ENCODE results near the gene CLIC4.
"Not testable (repeated sequence)": the region's sequence is repeated elsewhere in the genome, so short reads cannot be mapped to it uniquely, and the experiment has no call there.

Gene CLIC4

DNA sequence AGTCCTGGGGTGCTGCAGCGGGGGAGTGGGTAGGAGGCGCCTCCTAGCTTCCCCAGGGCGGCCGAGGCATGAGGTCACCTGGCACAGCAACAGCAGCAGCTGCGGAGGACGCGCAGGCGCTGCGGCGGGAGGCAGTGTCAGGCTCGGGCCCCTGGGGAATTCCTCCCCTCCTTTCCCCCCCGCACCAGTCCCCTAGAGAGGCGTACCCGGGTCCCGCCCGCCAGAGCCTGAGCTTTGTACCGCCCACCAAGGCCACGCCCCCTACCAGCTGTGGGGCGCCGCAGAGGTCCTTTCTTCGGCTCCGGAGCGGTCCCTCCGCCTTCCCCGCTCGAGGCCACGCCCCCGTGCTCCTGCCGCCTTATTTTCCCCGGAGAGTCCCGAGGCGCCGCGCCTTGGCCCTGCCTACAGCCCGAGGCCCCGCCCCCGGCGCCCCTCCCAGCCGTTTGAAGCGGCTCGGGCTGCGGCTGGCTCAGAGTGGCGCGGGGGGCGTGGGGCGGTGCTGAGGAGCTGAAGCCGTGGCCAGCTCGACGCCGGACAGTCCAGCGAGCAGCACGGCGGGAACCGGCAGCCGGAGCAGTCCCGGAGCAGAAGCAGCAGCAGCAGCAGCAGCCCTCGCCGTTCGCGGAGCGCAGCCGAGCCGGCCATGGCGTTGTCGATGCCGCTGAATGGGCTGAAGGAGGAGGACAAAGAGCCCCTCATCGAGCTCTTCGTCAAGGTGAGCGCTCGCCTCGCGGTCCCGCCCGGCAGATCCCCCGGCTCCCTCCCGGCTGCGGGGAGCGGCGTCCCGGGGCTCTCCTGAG, at the start of gene CLIC4:
Gene CLIC4, plus strand, starts transcription at position 537 of the 800 bp plus-strand sequence. Its CDS starts 107 bp downstream, at position 644.
- DNase-seq, result peak; percentile 97

DNA sequence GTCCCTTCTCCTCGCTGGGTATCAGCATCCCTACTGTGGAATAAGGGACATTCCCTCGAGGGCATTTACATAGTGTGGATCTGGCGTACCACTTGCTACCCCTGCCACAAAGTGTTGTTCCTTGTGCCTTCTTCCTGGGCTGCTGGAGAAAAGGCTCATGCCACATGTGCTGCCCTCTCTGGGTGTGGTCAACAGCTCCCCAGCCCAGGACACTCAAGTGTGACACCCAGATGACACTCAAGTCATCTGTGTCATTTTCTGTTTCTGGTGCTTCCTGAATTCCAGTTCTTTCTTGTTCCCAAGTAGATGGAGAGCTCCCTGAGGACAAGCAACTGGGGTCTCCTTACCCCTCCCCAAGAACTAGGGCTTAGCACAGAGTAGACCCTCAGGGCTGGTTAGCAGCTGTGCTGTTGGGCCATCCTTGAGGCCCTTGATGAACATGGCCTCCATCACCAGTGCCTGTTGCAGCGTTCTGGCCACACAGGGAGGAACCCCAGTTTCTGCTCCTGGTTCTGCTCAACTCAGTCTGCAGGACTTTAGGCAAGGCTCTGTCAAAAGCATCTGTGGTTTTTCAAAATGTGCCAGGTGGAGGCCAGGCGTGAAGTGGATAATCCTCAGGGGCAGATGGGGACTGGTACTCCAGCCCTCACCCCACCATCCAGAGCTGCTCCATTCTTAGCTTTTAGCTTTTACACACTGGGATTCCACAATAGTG, 49.0 kb upstream of the CLIC4 start:
- no peak for DNase-seq

DNA sequence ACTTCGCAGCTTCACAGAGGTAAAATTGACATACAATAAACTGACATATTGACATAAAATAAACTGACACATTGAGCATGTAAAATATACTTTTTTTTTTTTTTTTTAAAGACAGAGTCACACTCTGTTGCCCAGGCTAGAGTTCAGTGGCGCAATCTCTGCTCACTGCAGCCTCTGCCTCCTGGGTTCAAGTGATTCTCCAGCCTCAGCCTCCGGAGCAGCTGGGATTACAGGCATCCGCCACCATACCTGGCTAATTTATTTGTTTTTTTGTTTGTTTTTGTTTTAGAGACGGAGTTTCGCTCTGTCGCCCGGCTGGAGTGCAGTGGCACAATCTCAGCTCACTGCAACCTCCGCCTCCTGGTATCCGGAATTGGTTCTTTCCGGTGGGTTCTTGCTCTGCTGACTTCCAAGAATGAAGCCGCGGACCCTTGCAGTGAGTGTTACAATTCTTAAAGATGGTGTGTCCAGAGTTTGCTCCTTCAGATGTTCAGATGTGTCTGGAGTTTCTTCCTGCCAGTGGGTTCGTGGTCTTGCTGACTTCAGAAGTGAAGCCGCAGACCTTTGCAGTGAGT, 48.4 kb upstream of the CLIC4 start:
- DNase-seq, result no peak

DNA sequence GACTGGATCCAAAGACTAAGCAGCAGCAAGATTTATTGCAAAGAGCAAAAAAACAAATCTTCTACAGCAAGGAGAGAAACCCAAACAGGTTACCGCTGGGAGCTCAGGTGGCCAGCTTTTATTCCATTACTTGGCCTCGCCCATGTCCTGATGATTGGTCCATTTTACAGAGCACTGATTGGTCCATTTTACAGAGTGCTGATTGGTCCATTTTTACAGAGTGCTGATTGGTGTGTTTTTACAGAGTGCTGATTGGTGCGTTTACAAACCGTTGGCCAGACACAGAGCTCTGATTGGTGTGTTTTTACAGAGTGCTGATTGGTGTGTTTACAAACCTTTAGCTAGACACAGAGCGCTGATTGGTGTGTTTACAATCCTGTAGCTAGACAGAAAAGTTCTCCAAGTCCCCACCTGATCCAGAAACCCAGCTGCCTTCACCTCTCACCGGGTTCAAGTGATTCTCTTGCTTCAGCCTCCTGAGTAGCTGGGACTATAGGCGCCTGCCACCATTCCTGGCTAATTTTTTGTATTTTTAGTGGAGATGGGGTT, 47.7 kb upstream of the CLIC4 start:
- not testable (repeated sequence) for DNase-seq

DNA sequence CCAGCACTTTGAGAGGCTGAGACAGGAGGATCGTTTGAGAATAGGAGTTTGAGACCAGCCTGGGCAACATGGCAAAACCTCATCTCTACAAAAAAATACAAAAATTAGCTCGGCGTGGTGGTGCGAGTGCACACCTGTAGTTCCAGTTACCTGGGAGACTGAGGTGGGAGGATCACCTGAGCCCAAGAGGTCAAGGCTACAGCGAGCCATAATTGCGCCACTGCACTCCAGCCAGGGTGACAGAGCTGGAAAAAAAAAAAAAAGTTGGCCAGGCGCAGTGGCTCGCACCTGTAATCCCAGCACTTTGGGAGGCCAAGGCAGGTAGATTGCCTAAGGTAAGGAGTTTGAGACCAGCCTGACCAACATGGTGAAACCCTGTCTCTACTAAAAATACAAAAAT, 46.9 kb upstream of the CLIC4 start:
- not testable (repeated sequence) for DNase-seq

DNA sequence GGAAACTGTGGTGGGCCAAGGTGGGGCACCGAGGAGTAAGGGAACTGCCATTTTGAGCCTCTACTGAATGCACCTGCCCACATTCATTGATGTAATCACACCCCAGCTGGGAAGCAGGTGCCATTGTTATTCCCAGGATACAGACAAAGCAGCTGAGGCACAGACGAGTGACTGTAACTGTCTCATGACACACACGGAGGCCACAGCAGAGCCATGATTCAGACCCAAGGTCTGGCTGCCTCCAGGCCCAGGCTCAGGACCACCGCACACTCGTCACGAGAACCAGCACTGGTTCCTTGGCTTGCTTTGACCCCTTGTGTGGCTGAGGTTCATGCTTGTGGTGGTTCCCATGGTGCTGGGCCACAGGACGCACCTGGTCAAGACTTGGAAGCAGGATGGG, 45.6 kb upstream of the CLIC4 start:
- DNase-seq, result peak; percentile 30

DNA sequence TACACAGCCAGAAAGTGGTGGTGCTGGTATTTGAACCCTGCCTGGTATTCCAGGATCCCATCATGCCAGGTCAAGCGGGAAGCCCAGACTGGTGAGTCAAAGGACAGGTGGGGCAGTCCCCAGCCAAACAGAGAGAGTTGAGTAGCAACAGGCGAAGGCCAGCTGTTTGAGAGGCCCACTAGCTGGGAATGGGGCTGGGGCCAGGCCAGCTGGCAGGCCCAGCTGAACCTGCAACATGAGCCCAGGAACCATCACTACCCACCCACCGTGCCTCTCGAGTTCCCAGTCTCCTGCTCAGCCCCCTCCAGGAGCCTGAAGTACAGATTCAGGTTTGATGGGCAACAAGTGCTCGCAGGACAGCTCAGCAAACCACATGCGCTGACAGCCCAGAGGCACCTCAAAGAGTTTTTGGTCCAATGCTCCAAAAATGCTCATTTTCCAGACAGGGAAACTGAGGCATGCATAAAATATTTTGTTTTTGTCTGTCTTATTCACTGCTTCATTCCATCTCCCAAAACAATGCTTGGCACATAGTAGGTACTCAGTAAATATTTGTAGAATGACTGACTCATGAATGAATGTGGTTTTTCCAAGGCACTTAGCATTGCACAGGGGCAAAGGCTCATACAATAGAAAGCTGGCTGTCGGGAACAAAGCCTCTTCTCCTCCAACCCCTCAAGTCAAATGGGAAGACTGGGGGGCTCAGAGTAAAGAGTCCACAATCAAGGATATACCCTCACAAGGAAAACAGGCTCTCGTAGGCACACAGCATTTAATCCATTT, 42.5 kb upstream of the CLIC4 start:
- peak; percentile 78 for DNase-seq

DNA sequence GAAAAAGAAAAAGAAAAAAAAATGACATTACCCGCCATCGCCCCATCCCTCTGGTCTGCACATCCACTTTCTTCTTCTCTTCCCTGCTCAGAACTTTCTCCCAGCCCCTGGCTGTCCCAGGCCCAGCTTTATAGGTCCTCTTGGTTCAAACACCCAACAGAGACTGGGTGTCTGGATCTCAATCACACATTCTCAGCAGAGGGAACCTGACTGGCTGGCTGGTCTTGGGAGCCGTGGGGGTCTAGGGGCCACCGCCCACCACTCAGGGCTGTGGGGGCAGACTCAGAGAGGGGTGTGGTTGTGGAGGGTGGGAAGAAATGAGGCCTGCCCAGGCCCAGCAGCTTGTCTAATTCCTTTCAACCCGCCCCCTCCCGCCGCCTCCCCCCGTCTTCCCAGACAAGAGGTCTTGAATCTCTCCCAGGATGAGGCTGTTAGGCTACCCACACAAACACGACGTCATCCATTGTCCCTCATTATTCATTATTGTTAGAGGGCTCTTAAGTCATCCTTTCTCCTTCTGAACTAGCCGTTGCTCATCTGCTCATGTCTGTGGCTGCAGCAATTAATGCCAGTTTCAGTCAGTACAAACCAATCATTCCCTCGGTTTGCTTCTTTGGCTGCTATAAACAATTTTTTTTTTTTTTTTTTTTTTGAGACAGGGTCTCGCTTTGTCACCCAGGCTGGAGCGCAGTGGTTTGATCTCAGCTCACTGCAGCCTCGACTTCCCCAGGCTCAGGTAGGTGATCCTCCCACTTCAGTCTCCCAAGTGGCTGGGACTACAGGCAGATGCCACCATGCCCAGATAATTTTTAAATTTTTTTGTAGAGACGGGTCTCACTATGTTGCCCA, 40.6 kb upstream of the CLIC4 start:
- DNase-seq, result peak; percentile 66

DNA sequence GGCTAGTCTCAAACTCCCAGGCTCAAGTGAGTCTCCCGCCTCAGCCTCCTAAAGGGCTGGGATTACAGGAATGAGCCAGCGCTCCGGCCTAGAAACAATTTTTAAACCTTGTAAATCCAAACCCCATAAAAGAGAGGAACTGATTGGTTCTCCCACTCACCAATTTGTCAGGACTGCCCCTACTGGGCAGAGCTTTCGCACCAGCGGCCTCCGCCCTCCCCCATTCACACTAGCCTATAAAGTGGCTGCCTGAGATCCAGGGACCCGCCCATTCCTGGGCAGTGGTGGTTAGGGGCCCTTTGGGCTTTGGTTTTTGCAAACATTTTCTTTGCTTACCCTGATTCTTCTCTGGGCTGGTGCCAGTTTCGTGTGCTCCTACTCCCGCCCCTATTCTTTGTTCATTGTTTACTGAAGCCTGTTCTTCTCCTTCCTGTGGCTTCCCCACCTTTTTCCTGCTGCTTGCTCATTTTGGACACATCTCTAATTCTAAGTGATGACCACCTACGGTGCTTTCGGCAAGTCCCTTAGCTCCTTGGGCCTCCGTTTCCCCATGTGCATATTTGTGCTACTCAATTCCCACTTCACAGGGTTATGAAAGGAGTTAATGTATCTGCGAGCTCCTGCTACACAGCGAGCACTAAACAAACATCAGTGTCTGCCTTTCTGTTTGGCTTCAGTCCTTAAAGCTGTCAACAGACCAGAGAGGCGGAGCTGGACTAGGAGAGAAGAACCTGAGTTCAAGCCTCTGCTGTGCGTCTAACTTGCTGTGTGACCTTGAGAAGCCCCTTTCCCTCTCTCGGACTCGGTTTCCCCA, 39.8 kb upstream of the CLIC4 start:
- DNase-seq, result peak; percentile 98

DNA sequence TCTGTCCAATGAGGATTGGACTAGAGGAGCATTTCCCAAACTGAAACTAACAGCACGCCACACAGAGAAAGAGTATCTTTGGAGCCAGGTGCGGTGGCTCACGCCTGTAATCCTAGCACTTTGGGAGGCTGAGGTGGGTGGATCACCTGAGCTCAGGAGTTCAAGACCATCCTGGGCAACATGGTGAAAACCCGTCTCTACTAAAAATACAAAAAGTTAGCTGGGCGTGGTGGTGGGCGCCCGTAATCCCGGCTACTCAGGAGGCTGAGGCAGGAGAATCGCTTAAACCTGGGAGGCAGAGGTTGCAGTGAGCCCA, 39.2 kb upstream of the CLIC4 start:
- DNase-seq, result not testable (repeated sequence)

DNA sequence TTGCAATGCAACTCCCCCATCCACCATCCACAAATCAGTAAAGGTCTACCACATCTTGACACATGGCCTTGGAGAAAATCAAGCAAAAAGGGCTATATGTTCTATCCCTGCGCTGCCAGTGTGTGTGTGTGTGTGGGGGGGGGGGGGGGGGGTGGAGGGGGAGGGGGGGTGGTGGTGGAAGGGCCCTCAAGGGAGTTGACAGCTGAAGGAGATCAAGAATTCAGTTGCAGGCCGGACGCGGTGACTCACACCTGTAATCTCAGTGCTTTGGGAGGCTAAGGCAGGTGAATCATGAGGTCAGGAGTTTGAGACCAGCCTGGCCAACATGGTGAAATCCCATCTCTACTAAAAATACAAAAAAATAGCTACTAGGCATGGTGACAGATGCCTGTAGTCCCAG, 37.6 kb upstream of the CLIC4 start:
- no peak for DNase-seq

DNA sequence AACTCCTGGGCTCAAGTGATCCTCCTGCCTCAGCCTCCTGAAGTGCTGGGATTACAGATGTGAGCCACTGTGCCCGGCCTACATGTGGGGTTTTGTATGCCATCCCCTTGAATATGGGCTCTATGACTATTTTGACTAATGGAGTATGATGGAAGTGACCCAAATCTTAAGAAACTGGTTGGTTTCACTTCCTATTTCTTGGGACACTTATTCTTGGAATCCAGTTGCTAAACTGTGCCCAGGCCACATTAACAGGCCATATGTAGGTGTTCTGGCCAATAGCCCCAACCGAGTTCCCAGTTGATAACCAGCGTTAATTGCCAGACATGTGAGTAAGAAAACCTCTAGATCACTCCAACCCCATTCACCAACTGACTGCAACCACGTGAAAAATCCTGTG, 36.3 kb upstream of the CLIC4 start:
- DNase-seq, result no peak

DNA sequence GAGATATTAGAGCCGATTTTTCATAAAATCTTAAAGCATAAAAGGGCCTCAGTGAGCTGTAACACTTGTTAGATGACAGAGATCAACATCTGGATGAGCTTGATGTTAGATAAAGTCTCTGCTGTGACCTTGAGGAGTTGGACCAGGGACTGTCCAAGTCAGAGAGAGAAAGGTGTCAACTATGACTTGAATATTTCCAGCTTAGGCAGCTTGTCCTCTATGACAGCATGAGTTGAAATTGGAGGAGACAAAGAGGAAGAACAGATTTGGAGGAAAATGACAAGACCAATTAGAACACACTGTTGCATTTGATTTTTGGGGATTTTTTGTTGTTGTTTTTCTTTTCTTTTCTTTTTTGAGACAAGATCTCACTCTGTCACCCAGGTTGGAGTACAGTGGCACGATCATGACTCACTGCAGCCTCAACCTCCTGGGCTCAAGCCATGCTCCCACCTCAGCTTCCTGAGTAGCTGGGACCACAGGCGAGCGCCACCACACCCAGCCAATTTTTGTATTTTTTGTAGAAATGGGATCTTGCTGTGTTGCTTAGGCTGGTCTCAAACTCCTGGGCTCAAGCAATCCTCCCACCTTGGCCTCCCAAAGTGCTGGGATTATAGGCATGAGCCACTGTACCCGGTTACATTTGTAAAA, 35.3 kb upstream of the CLIC4 start:
- no peak for DNase-seq

DNA sequence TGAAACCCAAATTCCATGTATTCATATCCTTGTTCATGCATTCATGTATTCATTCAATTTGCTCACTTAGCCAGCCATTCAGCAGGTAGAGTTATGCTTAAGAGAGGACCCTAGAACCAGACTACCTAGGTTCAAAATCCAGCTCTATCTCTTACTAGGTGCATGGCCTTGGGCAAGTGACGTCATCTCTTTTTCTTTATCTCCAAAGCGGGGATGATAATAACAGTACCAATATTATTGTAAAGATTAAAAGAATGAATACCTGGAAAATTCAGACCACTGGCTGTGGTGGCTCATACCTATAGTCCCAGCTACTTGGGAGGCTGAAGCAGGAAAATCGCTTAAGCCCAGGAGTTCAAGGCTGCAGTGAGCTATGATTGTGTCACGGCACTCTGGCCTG, 33.9 kb upstream of the CLIC4 start:
- no peak for DNase-seq

DNA sequence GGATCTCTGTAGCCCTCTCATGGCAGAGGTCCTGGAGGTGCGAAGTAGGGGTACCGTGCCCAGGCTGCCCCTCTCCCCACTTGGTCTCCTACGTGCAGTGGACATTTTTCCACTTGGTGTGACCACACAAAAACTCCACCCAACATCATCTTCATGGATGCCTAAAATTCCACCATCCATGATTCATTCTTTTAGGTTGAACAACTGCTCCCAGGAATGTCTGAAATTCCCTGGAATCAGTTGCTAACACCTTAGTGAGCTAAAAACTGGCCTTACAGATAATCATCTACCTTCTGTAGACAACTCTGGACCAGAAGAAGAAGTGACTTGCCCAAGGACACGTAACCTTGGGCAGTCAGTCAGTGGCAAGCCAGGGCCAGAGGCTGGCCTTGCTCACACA, 32.1 kb upstream of the CLIC4 start:
- no peak for DNase-seq

DNA sequence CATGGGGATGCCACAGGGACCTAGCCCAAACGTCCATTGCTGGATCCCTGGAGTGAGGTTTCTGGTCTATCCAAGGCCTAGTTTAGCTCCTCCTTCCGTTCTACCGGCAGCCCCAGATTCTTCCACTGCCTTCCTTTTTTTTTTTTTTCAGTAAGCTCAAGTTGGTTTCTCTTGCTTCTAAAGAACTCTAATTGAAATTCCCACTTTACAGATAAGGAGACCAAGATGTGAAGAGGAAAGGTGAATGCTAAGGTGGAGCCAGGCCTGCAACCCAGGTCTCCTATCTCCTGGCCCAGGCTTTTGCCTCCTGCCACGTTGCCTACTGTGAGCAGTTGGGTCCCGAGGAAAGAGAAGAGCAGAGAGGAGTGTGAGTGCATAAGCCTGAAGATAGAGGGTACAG, 31.5 kb upstream of the CLIC4 start:
- DNase-seq, result no peak

DNA sequence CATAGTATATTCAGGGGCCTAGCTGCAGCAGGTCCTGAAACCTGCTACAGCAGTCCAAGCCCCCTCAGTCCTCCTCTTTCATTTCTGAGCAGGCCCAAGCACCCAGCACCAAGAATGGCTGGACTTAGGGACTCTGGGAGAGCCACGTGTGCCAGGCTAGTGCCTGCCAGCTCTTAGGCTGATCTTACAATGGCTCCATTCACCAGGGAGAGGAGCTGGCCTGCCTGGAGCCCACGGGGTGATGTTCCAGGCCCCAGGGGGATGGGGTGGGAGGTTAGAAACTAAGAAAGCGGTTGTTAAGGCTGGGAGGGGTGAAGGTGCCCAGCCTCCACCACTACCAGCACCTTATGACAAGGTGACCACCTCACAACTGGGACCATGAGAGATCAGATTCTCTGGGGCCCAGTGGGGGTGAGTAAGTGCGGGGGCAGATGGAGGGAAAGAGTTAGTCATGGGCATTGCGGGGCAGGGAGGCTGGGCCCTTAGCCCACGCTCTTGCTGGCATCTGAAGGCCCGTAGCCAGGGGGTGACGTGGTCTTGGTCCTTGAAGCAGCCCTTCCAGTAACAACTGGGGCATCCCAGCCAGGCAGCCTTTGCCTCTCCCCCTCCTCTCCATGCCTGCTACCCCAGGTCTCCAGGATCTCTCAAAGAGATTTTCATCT, 30.3 kb upstream of the CLIC4 start:
- DNase-seq, result no peak

DNA sequence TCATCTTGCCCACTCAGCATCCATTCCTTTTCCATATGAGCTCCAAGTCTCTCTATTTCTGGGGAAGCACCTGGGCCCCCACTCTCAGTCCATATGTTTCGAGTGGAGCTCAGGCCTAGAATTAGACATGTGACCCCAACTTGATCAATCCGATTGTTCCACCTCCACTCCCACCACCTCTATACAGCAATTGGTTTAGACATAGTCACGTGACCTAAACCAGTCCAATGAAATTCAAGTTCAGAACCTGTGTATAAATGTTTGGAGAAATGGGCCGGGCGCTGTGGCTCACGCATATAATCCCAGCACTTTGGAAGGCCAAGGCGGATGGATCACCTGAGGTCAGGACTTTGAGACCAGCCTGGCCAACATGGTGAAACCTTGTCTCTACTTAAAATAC, 29.6 kb upstream of the CLIC4 start:
- no peak for DNase-seq

DNA sequence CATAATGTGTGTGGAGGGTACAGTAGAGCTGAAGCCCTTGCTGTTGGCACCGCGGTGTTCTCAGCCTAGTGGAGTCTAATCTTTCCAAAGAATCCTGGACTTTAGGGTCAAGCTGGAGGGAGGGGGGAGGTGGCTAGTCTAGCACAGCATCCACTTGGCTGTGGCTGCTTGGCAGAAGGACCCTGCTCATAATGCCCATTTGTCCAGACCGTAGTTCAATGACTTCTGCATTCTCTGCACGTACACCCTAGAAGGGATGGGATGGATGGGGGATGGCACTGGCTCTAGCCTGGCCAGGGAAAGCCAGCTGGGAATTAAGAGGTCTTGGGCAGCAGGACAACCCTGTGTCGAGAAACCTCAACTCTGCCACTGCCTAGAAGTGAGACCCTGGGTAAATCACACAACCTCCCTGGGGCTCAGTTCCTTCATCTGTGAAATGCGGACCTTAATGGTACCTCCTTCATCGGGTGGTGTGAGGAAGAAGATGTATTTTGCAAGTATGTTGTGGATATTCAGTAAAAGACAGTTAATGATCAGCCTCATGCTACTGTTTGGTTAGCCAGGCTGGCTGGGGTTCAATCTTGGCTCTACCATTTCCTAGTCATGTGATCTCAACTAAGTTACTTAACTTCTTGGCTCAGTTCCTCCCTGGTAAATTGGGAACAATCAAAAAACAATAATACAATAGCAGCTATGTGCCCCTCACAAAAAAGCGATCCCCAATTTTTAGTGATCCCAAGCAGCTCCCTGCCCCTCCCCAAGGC, 27.2 kb upstream of the CLIC4 start:
- DNase-seq, result no peak

Measured in NCI-H69 (cell line).